ENCODE measurements around the gene PTPRG.

PTPRG gene

DNA sequence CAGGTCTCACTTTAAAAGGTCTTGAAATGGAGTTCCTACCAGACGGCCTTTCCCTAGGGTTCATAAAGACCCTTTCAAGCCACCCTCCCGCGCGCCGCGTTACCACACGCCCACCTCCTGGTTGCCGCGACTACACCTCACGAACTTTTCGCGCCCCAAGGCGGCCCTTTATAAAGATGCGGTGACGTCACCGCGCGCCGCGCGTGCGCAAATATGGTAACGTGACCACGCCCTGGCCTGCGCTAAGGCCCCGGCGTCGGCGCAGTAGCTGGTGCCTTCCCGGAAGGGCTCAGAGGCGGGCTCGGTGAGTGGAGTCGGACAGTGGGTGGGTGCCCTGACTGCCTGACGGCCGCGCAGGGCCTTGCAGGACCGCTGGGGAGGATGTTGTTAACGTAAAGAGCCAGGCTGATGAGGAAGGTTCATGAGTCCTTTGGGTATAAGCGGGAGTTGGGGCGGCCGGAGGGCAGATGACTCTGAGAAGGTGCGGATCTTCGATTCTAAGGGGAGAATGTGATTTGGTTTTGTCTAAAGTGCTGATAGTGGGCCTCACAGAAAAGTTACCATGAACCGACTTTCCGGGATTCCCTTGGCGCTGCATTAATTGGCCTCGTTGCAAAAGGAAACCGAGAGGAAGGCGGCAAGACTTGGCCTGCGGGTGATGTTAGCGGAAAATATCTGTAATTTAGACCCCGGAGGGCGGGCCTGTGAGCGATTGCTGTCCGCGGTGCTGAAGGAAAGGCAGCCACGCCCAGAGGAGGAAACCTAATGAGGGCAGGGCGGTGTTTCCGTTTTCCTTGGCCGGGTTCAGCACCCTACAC is 757.6 kb downstream of the PTPRG start:
- ATAC-seq (ENCODE audit: low read depth) (peak; percentile 100), DNase-seq (ENCODE audit: low spot score) (peak; percentile 88)
- Histone ChIP-seq H3K36me3 (ENCODE audit: low read depth) (peaks cover 33% of the 10 kb centered on the region), H3K4me1 (ENCODE audit: insufficient read depth, poor library complexity, severe bottlenecking) (no peaks in the 10 kb centered on the region), H3K4me3 (ENCODE audit: severe bottlenecking) (peak overlapping the region; percentile 42), H3K9me3 (ENCODE audit: severe bottlenecking) (no peaks in the 10 kb centered on the region), H3K27ac (ENCODE audit: poor library complexity, severe bottlenecking) (peak overlapping the region; percentile 32), H3K27me3 (ENCODE audit: insufficient read depth, poor library complexity, severe bottlenecking) (no peaks in the 10 kb centered on the region)
- TF ChIP-seq, protein P1, sequence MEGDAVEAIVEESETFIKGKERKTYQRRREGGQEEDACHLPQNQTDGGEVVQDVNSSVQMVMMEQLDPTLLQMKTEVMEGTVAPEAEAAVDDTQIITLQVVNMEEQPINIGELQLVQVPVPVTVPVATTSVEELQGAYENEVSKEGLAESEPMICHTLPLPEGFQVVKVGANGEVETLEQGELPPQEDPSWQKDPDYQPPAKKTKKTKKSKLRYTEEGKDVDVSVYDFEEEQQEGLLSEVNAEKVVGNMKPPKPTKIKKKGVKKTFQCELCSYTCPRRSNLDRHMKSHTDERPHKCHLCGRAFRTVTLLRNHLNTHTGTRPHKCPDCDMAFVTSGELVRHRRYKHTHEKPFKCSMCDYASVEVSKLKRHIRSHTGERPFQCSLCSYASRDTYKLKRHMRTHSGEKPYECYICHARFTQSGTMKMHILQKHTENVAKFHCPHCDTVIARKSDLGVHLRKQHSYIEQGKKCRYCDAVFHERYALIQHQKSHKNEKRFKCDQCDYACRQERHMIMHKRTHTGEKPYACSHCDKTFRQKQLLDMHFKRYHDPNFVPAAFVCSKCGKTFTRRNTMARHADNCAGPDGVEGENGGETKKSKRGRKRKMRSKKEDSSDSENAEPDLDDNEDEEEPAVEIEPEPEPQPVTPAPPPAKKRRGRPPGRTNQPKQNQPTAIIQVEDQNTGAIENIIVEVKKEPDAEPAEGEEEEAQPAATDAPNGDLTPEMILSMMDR (IDR thresholded peaks at IDR 0.05; ENCODE audit: poor library complexity, severe bottlenecking): no peak

DNA sequence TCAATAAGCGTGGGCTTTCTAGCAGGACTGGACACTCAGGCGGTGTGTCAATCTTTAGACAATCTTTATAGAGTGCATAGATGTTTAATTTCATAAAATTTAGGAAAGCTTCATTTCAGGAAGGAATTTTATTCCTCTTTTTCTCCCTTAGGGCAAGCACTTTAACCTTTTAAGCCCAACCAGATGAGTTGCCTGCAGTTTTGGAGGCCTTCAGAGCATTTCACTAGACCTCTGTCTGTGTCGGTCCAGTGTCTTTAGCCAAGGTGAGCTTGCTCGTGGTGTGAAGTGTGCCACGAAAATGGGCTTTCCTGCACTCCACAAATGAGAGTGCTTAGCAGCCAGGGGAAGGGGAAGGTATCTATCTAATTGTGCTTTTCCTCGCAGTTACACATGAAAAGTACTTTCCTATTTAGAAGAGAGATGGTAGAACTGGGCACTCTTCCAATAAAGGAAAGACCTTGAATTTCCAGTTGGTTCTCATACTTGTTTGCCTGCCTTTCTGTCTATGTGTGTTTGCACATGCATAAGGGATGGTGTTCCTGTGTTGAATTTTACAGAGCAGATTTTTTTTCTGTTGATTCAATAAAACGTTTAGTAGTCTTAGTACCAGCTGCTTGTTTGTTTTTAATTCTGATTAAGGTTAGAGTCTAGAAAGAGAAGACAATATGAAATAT is 758.3 kb downstream of the PTPRG start:
- Histone ChIP-seq H3K4me1 (ENCODE audit: insufficient read depth, poor library complexity, severe bottlenecking) (no peaks in the 10 kb centered on the region), H3K27ac (ENCODE audit: poor library complexity, severe bottlenecking) (peak overlapping the region; percentile 32), H3K27me3 (ENCODE audit: insufficient read depth, poor library complexity, severe bottlenecking) (no peaks in the 10 kb centered on the region), H3K9me3 (ENCODE audit: severe bottlenecking) (no peaks in the 10 kb centered on the region), H3K36me3 (ENCODE audit: low read depth) (peaks cover 33% of the 10 kb centered on the region), H3K4me3 (ENCODE audit: severe bottlenecking) (peak overlapping the region; percentile 42)
- DNase-seq (ENCODE audit: low spot score) (no peak), ATAC-seq (ENCODE audit: low read depth) (no peak)
- TF ChIP-seq, protein P1 (IDR thresholded peaks at IDR 0.05; ENCODE audit: poor library complexity, severe bottlenecking): no peak

DNA sequence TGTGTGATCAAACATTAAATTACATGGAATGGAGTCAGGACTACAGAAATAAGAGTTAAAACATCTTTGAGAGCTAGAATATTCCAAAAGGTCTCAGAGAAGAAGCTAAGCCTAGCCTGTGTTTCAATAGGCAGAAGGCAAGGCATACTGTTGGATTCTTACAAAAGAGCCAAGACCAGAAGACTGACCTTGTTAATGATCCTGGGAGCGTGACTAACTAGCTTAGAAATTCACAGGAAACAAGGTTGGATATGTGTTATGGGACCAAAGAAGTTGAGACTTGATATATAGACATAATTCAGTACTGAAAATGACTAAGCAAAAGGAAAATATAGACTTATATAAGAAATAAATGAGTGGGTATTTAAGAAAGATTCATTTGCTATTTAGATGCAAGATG is 761.9 kb downstream of the PTPRG start:
- H3K27ac ChIP-seq (ENCODE audit: poor library complexity, severe bottlenecking): no peak overlapping the region
- no peak overlapping the region for H3K4me3 ChIP-seq (ENCODE audit: severe bottlenecking)
- DNase-seq (ENCODE audit: low spot score) (no peak), ATAC-seq (ENCODE audit: low read depth) (no peak)
- no peaks in the 10 kb centered on the region for H3K4me1 ChIP-seq (ENCODE audit: insufficient read depth, poor library complexity, severe bottlenecking)
- peaks cover 34% of the 10 kb centered on the region for H3K36me3 ChIP-seq (ENCODE audit: low read depth)
- no peaks in the 10 kb centered on the region for H3K27me3 ChIP-seq (ENCODE audit: insufficient read depth, poor library complexity, severe bottlenecking)
- TF ChIP-seq, protein P1 (IDR thresholded peaks at IDR 0.05; ENCODE audit: poor library complexity, severe bottlenecking): no peak
- H3K9me3 ChIP-seq (ENCODE audit: severe bottlenecking): no peaks in the 10 kb centered on the region

DNA sequence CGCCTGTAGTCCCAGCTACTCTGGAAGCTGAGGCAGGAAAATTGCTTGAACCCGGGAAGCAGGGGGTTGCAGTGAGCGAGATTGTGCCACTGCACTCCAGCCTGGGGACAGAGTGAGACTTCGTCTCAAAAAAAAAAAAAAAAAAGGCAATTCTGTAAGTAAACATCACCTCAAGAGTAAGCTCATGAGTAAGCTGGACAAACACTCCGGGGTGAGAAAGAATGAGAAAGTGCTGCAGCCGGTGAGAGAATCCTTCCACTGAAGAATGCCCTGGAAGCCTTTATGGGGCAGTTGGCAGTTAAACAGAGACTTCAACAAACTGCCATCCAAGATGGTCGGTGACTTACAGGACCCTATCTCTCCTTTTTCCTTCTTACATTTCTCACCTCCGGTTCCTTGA is 764.5 kb downstream of the PTPRG start:
- H3K4me1 ChIP-seq (ENCODE audit: insufficient read depth, poor library complexity, severe bottlenecking): no peaks in the 10 kb centered on the region
- ATAC-seq (ENCODE audit: low read depth) (no peak), DNase-seq (ENCODE audit: low spot score) (no peak)
- no peaks in the 10 kb centered on the region for H3K27me3 ChIP-seq (ENCODE audit: insufficient read depth, poor library complexity, severe bottlenecking)
- no peak overlapping the region for H3K4me3 ChIP-seq (ENCODE audit: severe bottlenecking)
- H3K36me3 ChIP-seq (ENCODE audit: low read depth): peaks cover 31% of the 10 kb centered on the region
- no peaks in the 10 kb centered on the region for H3K9me3 ChIP-seq (ENCODE audit: severe bottlenecking)
- no peak overlapping the region for H3K27ac ChIP-seq (ENCODE audit: poor library complexity, severe bottlenecking)
- TF ChIP-seq, protein P1 (IDR thresholded peaks at IDR 0.05; ENCODE audit: poor library complexity, severe bottlenecking): no peak

Measured in RWPE2 (cell line).